GM23338 (cell line): Measurements from ENCODE around the gene RIPK4.

Experiments
- CREB1 ChIP-seq: fragments of 250-450 bp; sonication (Bioruptor Pico); IDR thresholded peaks from 2 replicates; pipeline ENCODE4 v1.5.0; 2020; ENCODE audit warnings: low read depth, mild to moderate bottlenecking, moderate library complexity
- CTCF ChIP-seq, 2 experiments: fragments of 200-600 bp in 1 of 2; sonication (generic) in 1 of 2; conservative IDR thresholded peaks; 2 replicates each; pipeline versions ENCODE4 v1.5.1 to v1.6.1; 2016 to 2017; ENCODE audit warnings: antibody characterized with exemption in 2 of 2, low read depth in 2 of 2, mild to moderate bottlenecking in 2 of 2, moderate library complexity in 1 of 2
- EZH2 ChIP-seq: fragments of 200-600 bp; sonication (generic); IDR thresholded peaks from one replicate; pipeline ENCODE4 v1.8.0; 2017; ENCODE audit warnings: antibody characterized with exemption, mild to moderate bottlenecking, low read depth; ENCODE audit not compliant: unreplicated experiment
- EZH2phosphoT487 ChIP-seq: fragments of 200-600 bp; sonication (generic); IDR thresholded peaks from one replicate; pipeline ENCODE4 v1.8.1; 2018; ENCODE audit warnings: antibody characterized with exemption; ENCODE audit not compliant: unreplicated experiment
- JUNB ChIP-seq: IDR thresholded peaks from one replicate; pipeline ENCODE4 v1.6.1; 2016; ENCODE audit warnings: antibody characterized with exemption; ENCODE audit not compliant: unreplicated experiment
- POLR2AphosphoS5 ChIP-seq: IDR thresholded peaks from 2 replicates; pipeline ENCODE4 v1.6.1; 2016; ENCODE audit warnings: antibody characterized with exemption, low read depth
- REST ChIP-seq: IDR thresholded peaks from one replicate; pipeline ENCODE4 v1.6.1; 2018; ENCODE audit warnings: antibody characterized with exemption; ENCODE audit not compliant: unreplicated experiment
- STAT1 ChIP-seq: IDR thresholded peaks from one replicate; pipeline ENCODE4 v1.6.1; 2016; ENCODE audit warnings: antibody characterized with exemption; ENCODE audit not compliant: unreplicated experiment
- ZNF114 ChIP-seq: fragments of 250-450 bp; sonication (Bioruptor Pico); IDR thresholded peaks from 2 replicates; pipeline ENCODE4 v1.5.0; 2020; ENCODE audit warnings: mild to moderate bottlenecking, moderate library complexity
- ZNF331 ChIP-seq: fragments of 250-450 bp; sonication (Bioruptor Pico); IDR thresholded peaks from 2 replicates; pipeline ENCODE4 v1.5.0; 2020; ENCODE audit warnings: low read depth, mild to moderate bottlenecking, moderate library complexity
- TF ChIP-seq, protein P1 (sequence below): IDR thresholded peaks from 2 replicates; pipeline ENCODE4 v1.6.1; 2016; ENCODE audit warnings: antibody characterized with exemption

GRCh38 chr21:41772351-41773080, 5.7 kb upstream of the RIPK4 start:
- TF ChIP-seq CTCF (conservative IDR thresholded peaks at IDR 0.05; ENCODE audit: low read depth in 2 of 2), result peak; percentile 14 to 51; a peak in 3 of 4 replicates
- TF ChIP-seq POLR2AphosphoS5, result no peak
- no peak for TF ChIP-seq JUNB
- no peak for TF ChIP-seq EZH2
- TF ChIP-seq, protein P1, sequence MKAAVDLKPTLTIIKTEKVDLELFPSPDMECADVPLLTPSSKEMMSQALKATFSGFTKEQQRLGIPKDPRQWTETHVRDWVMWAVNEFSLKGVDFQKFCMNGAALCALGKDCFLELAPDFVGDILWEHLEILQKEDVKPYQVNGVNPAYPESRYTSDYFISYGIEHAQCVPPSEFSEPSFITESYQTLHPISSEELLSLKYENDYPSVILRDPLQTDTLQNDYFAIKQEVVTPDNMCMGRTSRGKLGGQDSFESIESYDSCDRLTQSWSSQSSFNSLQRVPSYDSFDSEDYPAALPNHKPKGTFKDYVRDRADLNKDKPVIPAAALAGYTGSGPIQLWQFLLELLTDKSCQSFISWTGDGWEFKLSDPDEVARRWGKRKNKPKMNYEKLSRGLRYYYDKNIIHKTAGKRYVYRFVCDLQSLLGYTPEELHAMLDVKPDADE, result no peak
- no peak for TF ChIP-seq CREB1 (CRISPR knock-in tag)
- no peak for TF ChIP-seq EZH2phosphoT487
- TF ChIP-seq ZNF114 (CRISPR knock-in tag), result no peak
- TF ChIP-seq REST, result no peak
- TF ChIP-seq ZNF331 (CRISPR knock-in tag), result no peak
- TF ChIP-seq STAT1, result no peak
